GM10847 (cell line): ENCODE results near the gene OMP.

Source experiments
- POLR2A ChIP-seq: IDR thresholded peaks from 2 replicates; pipeline ENCODE4 v1.6.1; 2011; ENCODE audit not compliant: insufficient read length; ENCODE audit errors: extremely low read depth

Gene OMP

GRCh38 chr11:77081381-77081851, 21.2 kb upstream of the OMP start:
- no peak for TF ChIP-seq POLR2A

- TF ChIP-seq POLR2A, result no peak
Observed at GRCh38 chr11:77081976-77082836, 20.4 kb upstream of the OMP start.

GRCh38 chr11:77082838-77083565, 19.6 kb upstream of the OMP start:
- no peak for TF ChIP-seq POLR2A

GRCh38 chr11:77083566-77084245, 18.9 kb upstream of the OMP start:
- TF ChIP-seq POLR2A, result no peak

DNA sequence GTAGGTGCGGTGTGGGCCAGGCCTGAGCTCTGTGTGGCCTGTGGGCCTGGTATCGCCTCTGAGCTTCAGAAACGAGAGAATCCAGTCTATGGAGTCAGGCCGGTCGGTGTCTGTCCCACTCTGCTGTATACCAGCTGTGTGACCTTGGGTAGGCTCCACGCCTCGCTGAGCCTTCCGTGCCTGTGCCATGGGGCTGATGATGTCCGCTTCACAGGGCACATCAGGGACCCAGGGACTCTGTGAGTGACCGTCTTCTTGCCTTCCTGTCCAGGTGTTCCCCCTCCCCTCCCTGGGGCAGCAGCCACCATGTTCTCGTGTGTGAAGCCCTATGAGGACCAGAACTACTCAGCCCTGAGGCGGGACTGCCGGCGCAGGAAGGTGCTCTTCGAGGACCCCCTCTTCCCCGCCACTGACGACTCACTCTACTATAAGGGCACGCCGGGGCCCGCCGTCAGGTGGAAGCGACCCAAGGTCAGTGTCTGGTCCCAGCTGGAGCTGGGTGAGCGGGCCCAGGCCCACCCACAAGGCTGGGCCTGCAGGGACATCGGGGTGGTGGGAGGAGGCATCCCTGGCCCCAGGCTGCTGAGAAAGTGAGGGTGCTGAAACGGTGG, 18.0 kb upstream of the OMP start:
- no peak for TF ChIP-seq POLR2A

DNA sequence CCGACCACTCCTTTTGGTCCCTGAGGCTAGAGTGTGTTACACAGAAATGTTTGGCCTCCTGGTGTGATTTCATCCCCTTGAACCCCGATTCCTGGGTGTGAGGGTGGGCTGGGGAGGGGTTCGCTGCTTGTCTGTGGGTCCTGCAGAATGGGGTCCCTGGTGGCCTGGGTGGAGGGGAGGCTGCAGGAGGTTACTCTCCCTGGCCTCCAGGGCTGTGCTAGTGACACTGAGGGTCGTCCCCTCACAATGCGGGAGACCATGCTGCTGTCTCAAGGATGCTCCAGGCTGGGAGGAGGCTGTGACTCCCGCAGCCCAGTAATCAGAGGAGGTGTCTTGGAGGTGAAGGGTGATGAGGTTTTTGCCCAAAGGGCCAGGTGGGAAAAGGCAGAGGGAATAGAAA, 17.0 kb upstream of the OMP start:
- no peak for TF ChIP-seq POLR2A

DNA sequence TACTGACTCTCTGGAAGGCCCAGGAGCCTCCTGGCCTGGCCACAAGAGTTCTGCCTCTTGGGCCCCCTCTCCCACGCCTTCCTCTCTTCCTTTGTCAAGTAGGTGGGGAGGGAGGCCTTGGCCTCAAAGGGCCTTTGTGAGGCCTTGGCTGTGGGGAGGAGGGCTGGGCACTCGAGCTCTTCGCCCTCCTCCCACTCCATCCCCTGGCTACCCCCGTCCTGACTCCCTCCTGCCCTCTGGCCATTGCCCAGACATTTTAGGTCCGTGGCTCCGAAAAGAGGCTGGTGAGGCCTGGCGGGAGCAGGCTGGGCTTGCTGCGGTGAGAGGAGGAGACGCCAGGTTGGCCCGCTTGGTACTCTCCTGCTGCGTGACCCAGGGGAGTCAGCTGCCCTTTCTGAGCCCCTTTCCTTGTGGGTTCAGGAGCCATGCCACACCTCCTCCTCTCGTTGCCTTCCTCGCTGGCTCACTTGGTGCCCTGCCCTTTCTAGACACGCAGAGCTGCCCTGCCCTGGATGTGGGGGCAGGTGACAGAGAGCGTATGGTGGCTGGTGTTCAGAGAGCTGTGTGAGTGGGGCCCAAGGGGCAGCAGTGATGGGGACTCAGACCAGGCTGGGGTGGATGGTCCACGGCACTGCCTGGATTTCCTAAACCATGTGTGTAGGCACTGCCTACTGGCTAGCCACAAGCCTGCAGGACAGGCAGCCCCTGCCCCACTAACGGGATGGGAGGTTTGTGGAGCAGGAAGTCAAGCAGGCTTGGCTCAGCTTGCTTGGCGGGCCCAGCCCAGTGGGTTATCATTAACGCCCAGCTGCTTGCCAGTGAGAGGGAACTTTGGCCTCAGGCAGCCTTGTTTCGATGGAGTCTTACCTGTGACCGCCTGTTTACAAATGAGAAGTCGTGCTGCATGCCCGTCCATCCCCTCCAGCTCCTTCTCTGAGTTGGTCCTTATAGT, 15.8 kb upstream of the OMP start:
- TF ChIP-seq POLR2A, result no peak

- TF ChIP-seq POLR2A, result no peak
Observed at GRCh38 chr11:77087723-77088225, 14.9 kb upstream of the OMP start.

GRCh38 chr11:77088236-77089003, 14.2 kb upstream of the OMP start:
- TF ChIP-seq POLR2A, result no peak

DNA sequence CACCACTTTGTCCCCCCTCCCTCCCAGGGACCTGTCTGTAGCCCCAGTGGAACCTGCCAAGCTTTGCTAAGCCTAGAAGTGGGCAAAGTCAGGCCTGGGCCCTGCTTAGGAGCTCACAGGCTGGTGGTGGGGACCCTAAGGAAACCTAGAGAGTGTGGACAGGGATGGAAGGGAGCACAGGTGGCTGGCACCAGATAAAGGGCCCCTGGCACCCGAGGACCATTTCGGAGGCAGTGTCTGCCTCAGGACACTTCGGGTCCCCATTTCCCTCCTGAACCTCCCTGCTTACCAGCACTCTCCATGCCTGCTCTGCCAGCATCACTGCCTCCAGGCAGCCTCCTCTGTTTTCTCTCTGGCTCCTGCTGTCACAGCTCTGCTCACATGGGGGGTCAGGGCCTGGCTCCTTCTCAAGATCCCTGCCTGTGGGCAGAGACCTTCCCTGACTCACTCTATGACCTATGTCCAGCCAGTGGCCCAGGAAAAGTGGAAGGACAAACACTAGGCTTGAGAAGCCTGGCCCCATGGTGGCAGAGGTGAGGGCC, 13.6 kb upstream of the OMP start:
- TF ChIP-seq POLR2A, result no peak

GRCh38 chr11:77090046-77090372, 12.6 kb upstream of the OMP start:
- no peak for TF ChIP-seq POLR2A

GRCh38 chr11:77090373-77091111, 12.1 kb upstream of the OMP start:
- no peak for TF ChIP-seq POLR2A
